ENCODE results near the gene SLC2A4RG. TPM values are rescaled to one million over a fixed set of nuclear protein-coding genes. Genes with fewer than 3 reads are reported as not detected.
A peak's percentile ranks its signal among the peaks of the same experiment; 100 is the strongest.

Gene SLC2A4RG
- total and polyA plus RNA-seq, 2 of the 13 experiments (the other 11 are each of a cell fraction or from before 2014, with no cell fraction given), result 91.4 to 95.9 TPM

DNA sequence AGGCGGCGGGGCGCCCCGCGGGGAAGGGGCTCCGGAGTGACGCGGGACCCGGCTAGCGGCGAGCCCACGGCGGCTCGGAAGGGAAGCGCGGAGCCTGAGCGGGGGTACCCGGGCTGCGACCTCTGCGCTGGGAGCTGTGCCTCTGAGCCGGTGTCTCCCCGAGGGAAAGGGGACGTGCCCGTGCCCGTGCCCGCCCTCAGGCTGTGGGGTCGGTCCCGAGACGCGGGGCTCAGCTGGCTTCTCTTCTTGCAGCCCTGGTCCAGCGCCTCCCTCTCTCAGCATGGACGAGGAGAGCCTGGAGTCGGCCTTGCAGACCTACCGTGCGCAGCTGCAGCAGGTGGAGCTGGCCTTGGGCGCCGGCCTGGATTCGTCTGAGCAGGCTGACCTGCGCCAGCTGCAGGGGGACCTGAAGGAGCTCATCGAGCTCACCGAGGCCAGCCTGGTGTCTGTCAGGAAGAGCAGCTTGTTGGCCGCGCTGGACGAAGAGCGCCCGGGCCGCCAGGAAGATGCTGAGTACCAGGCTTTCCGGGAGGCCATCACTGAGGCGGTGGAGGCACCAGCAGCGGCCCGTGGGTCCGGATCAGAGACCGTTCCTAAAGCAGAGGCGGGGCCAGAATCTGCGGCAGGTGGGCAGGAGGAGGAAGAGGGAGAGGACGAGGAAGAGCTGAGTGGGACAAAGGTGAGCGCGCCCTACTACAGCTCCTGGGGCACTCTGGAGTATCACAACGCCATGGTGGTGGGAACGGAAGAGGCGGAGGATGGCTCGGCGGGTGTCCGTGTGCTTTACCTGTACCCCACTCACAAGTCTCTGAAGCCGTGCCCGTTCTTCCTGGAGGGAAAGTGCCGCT, 31.1 kb upstream of the SLC2A4RG start (continued):
- TF ChIP-seq ZNF296 (CRISPR knock-in tag; conservative IDR thresholded peaks at IDR 0.05) (peak; percentile 68; the same call in 1 of the 2 replicates), FOXO1 (CRISPR knock-in tag; IDR thresholded peaks at IDR 0.05) (0 out of 2 replicates have a peak, but pooled peaks have one; percentile 14)
- TF ChIP-seq, protein P1, sequence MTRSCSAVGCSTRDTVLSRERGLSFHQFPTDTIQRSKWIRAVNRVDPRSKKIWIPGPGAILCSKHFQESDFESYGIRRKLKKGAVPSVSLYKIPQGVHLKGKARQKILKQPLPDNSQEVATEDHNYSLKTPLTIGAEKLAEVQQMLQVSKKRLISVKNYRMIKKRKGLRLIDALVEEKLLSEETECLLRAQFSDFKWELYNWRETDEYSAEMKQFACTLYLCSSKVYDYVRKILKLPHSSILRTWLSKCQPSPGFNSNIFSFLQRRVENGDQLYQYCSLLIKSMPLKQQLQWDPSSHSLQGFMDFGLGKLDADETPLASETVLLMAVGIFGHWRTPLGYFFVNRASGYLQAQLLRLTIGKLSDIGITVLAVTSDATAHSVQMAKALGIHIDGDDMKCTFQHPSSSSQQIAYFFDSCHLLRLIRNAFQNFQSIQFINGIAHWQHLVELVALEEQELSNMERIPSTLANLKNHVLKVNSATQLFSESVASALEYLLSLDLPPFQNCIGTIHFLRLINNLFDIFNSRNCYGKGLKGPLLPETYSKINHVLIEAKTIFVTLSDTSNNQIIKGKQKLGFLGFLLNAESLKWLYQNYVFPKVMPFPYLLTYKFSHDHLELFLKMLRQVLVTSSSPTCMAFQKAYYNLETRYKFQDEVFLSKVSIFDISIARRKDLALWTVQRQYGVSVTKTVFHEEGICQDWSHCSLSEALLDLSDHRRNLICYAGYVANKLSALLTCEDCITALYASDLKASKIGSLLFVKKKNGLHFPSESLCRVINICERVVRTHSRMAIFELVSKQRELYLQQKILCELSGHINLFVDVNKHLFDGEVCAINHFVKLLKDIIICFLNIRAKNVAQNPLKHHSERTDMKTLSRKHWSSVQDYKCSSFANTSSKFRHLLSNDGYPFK (CRISPR knock-in tag; IDR thresholded peaks at IDR 0.05; ENCODE audit: borderline replicate concordance), result 0 out of 2 replicates have a peak, but pooled peaks have one; percentile 16

GRCh38 chr20:63709149-63709527, 30.4 kb upstream of the SLC2A4RG start:
- intact Hi-C loops (cut with micrococcal nuclease; ENCODE audit: unreplicated experiment), result no loop called here
- ChIA-PET POLR2A (interaction anchor here (0.6 to 12.4 kb wide), 9 partner anchors 10 to 248 kb away, joined by 4 to 190 read pairs (median 16); partner anchors contain the start of genes LIME1, SLC2A4RG, TNFRSF6B and TPD52L2), CTCF (ENCODE audit: low intra/inter-chr PET ratio, low total read pairs) (no interaction called here)
- DNase-seq (ENCODE audit: low spot score) (no peak), FAIRE-seq (no peak), ATAC-seq (no peak)
- Histone ChIP-seq H3K9ac (ENCODE audit: insufficient read depth, low read depth, low read length) (peak overlapping the region; percentile 97), H2AFZ (ENCODE audit: low read length) (no peak overlapping the region), H3K36me3 (replicated peaks in 1 of 2; ENCODE audit: control insufficient read depth in 1 of 2, insufficient read depth in 2 of 2, low read length in 2 of 2) (peaks cover 26 to 62% of the 10 kb centered on the region in 2 experiments), H4K20me1 (ENCODE audit: insufficient read depth, low read length) (peaks cover 10% of the 10 kb centered on the region; the same call in 1 of the 2 replicates), H3K4me2 (ENCODE audit: low read depth, low read length) (peak overlapping the region; percentile 96), H3K4me1 (ENCODE audit: insufficient read depth, low read length) (peaks cover 38% of the 10 kb centered on the region), H3K79me2 (ENCODE audit: insufficient read depth, low read length) (peaks cover 77% of the 10 kb centered on the region), H3K4me3 (replicated peaks in 1 of 3; ENCODE audit: insufficient read depth in 1 of 3, low read depth in 2 of 3, low read length in 3 of 3) (peak overlapping the region; percentile 79 to 99 (median 99)), H3K27me3 (ENCODE audit: control insufficient read depth in 1 of 2, insufficient read depth in 2 of 2, low read length in 2 of 2) (no peaks in the 10 kb centered on the region; a peak in 1 of 5 replicates), H3K9me3 (ENCODE audit: low read length) (no peaks in the 10 kb centered on the region), H3K27ac (ENCODE audit: extremely low read length, insufficient read depth, low read length) (peak overlapping the region; percentile 81)
- no TSS peak for BruUV-seq (replicated peaks)
- 95% methylated on average over 17 of the region's 17 CpGs for WGBS (ENCODE audit: low lambda C conversion rate)
- in situ Hi-C loops (cut with HindIII; ENCODE audit: extremely low pct_ligation_motif_present, low pct_unique_long_range_greater_than_20kb), result loop anchor here (5.0 to 10.0 kb wide), 3 partner anchors 33 to 148 kb away; no protein-coding TSS in a partner anchor
- 0 out of 2 replicates have a peak, but pooled peaks have one; percentile 15 for TF ChIP-seq ZFP91 (CRISPR knock-in tag; IDR thresholded peaks at IDR 0.05; ENCODE audit: borderline replicate concordance)
- 0 out of 2 replicates have a peak, but pooled peaks have one; percentile 12 for TF ChIP-seq CBX5 (CRISPR knock-in tag; IDR thresholded peaks at IDR 0.05; ENCODE audit: borderline replicate concordance)
- TF ChIP-seq ZNF629 (CRISPR knock-in tag; conservative IDR thresholded peaks at IDR 0.05), result 0 out of 2 replicates have a peak, but pooled peaks have one; percentile 0
- TF ChIP-seq ZNF770 (CRISPR knock-in tag; IDR thresholded peaks at IDR 0.05), result 0 out of 2 replicates have a peak, but pooled peaks have one; percentile 47
- 0 out of 2 replicates have a peak, but pooled peaks have one; percentile 18 for TF ChIP-seq ZNF563 (CRISPR knock-in tag; IDR thresholded peaks at IDR 0.05)
- TF ChIP-seq POLR2AphosphoS2 (IDR thresholded peaks at IDR 0.05; ENCODE audit: low read depth, low read length), result no peak
- no peak for TF ChIP-seq ZBTB38 (CRISPR knock-in tag; IDR thresholded peaks at IDR 0.05)
- no peak for TF ChIP-seq GRHL1 (CRISPR knock-in tag; conservative IDR thresholded peaks at IDR 0.05)

Measured in HepG2 (cell line).